Sigmoid colon (tissue), 4 donors: Measurements from ENCODE around the gene MAPK6.

Experiments
- POLR2AphosphoS5 ChIP-seq, 4 donors: sonication (generic); formaldehyde crosslinking; IDR thresholded peaks; one replicate each; pipeline ENCODE4 v1.6.1; 2017; ENCODE audit warnings: antibody characterized with exemption in 4 of 4
- TF ChIP-seq, protein P1 (sequence below), 4 experiments: fragments of 450-650 bp in 3 of 4; fragments of 200-600 bp in 1 of 4; IDR thresholded peaks; one replicate each; pipeline ENCODE4 v1.5.1; 2016 to 2019; ENCODE audit warnings: antibody characterized with exemption in 4 of 4, mild to moderate bottlenecking in 3 of 4, moderate library complexity in 2 of 4

DNA sequence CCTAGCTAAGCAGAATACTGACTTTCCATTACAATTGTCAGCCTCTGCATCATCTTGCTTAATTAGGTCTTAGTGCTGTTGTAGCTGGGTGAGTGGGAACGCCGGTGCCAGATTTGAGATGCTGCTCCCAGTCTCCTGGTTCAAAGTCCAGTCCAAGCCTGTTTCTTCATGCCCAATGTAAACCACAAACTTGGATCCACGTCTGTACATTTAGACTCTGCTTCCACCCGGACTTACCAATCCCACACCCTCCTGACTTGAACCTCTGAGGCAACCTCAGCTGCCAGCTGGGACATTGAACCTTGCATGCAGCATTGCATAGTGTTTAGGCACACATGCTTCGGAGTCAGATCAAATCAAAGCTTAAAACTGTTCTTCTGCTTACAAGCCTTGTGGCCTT lies 50.5 kb downstream of the MAPK6 start:
- TF ChIP-seq, protein P1, sequence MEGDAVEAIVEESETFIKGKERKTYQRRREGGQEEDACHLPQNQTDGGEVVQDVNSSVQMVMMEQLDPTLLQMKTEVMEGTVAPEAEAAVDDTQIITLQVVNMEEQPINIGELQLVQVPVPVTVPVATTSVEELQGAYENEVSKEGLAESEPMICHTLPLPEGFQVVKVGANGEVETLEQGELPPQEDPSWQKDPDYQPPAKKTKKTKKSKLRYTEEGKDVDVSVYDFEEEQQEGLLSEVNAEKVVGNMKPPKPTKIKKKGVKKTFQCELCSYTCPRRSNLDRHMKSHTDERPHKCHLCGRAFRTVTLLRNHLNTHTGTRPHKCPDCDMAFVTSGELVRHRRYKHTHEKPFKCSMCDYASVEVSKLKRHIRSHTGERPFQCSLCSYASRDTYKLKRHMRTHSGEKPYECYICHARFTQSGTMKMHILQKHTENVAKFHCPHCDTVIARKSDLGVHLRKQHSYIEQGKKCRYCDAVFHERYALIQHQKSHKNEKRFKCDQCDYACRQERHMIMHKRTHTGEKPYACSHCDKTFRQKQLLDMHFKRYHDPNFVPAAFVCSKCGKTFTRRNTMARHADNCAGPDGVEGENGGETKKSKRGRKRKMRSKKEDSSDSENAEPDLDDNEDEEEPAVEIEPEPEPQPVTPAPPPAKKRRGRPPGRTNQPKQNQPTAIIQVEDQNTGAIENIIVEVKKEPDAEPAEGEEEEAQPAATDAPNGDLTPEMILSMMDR (IDR thresholded peaks at IDR 0.05) = no peak
- TF ChIP-seq POLR2AphosphoS5 (IDR thresholded peaks at IDR 0.05) = no peak
